Type B pancreatic cell (in vitro differentiated cells): ENCODE measurements around the gene CTNNA3. TPM values are rescaled to one million over a fixed set of nuclear protein-coding genes. Genes with fewer than 3 reads are reported as not detected.

Experiments used
- DNase-seq: peaks from one replicate; pipeline ENCODE4 v3.0.0; 2021; ENCODE audit warnings: mixed read lengths; ENCODE audit not compliant: unreplicated experiment; ENCODE audit errors: extremely low spot score
- H3K27ac Mint-ChIP-seq: 2 replicates; pipeline ENCODE4 v1.8.0; 2021; ENCODE audit warnings: mild to moderate bottlenecking, mixed read lengths
- H3K27me3 Mint-ChIP-seq: 2 replicates; pipeline ENCODE4 v1.8.0; 2021; ENCODE audit warnings: mixed read lengths
- H3K36me3 Mint-ChIP-seq: 2 replicates; pipeline ENCODE4 v1.8.0; 2021; ENCODE audit warnings: mixed read lengths
- H3K4me1 Mint-ChIP-seq: one replicate; pipeline ENCODE4 v1.8.0; 2021; ENCODE audit warnings: mixed read lengths; ENCODE audit not compliant: unreplicated experiment
- H3K4me3 Mint-ChIP-seq: 2 replicates; pipeline ENCODE4 v1.8.0; 2021; ENCODE audit warnings: mild to moderate bottlenecking, mixed read lengths
- H3K9me3 Mint-ChIP-seq: 2 replicates; pipeline ENCODE4 v1.8.0; 2021; ENCODE audit warnings: mixed read lengths
- total RNA-seq: library from RNA; stranded (reverse); gene quantifications from 2 replicates; pipeline ENCODE4 v1.2.1, GENCODE V29; 2021; ENCODE audit warnings: low replicate concordance
- TF ChIP-seq, protein P1 (sequence below): fragments of 200-600 bp; sonication (generic); conservative IDR thresholded peaks from 2 replicates; pipeline ENCODE4 v1.5.0; 2021; ENCODE audit warnings: antibody characterized with exemption, mild to moderate bottlenecking

The CTNNA3 gene
- total RNA-seq, 1 donor from 2014 or later, result 2.6 TPM

DNA sequence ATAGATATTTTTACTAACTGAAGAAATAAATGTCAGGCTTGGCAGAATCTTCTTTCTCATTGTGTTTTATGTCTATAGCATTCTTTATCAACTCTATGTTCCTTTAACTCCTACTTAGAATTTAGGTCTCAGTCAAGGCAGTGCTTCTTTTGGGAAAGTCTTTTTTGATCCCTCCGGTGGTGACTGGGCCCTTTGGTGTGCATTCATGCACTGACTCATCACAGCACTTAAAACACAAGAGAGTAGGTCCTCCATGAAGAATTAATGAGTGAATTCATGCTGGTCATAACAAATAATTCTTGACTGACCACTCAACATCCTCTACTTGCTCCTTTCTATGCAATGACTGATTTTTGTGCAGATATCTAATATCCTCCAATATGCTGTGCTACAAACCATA lies 1229.0 kb downstream of the CTNNA3 start:
- Mint-ChIP-seq H3K36me3 (no peaks in the 10 kb centered on the region), H3K27me3 (no peaks in the 10 kb centered on the region), H3K27ac (no peak overlapping the region), H3K4me3 (no peak overlapping the region), H3K4me1 (no peaks in the 10 kb centered on the region), H3K9me3 (no peaks in the 10 kb centered on the region)
- DNase-seq, result no peak
- TF ChIP-seq, protein P1, sequence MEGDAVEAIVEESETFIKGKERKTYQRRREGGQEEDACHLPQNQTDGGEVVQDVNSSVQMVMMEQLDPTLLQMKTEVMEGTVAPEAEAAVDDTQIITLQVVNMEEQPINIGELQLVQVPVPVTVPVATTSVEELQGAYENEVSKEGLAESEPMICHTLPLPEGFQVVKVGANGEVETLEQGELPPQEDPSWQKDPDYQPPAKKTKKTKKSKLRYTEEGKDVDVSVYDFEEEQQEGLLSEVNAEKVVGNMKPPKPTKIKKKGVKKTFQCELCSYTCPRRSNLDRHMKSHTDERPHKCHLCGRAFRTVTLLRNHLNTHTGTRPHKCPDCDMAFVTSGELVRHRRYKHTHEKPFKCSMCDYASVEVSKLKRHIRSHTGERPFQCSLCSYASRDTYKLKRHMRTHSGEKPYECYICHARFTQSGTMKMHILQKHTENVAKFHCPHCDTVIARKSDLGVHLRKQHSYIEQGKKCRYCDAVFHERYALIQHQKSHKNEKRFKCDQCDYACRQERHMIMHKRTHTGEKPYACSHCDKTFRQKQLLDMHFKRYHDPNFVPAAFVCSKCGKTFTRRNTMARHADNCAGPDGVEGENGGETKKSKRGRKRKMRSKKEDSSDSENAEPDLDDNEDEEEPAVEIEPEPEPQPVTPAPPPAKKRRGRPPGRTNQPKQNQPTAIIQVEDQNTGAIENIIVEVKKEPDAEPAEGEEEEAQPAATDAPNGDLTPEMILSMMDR, result no peak

DNA sequence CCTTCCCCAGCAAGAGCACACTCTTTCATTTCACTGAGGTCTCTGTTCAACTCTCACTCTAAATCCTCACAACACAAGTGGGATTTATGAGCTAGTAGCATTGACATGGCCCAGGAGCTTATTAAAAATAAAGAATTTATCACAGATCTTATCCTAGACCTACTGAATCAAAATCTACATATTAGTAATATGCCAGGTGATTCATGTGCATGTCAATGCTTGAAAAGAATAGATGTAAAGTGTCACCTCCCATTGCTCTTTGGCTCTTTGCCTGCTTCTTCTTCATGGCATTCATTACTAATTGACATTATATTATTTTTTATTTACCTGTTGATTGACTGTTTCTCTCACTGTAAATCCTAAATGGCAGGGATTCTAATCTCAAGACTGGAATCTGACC lies 1229.4 kb downstream of the CTNNA3 start:
- no peak overlapping the region for H3K27ac Mint-ChIP-seq
- H3K27me3 Mint-ChIP-seq, result no peaks in the 10 kb centered on the region
- H3K4me1 Mint-ChIP-seq, result no peaks in the 10 kb centered on the region
- TF ChIP-seq, protein P1, result no peak
- DNase-seq, result no peak
- H3K4me3 Mint-ChIP-seq, result no peak overlapping the region
- no peaks in the 10 kb centered on the region for H3K9me3 Mint-ChIP-seq
- no peaks in the 10 kb centered on the region for H3K36me3 Mint-ChIP-seq

DNA sequence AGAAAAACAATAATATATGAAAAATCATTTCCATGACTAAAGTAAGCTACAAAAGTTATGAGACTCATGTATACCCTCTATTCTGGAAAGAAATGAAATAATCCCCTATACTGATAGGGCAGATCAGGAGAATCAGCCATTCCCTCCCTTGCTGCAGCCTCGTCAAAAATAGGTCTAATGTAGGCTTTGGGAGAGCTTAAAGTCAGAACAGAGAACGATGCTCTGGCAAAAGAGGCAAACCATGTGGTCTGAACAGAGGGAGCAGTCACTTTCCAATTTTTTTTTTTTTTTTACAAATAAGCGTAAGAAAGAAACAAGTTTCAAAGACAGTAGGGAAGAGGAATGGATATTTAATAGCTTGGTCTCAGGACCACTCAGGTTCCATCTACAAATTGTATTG lies 1232.4 kb downstream of the CTNNA3 start:
- Mint-ChIP-seq H3K4me3 (no peak overlapping the region), H3K36me3 (no peaks in the 10 kb centered on the region), H3K4me1 (no peaks in the 10 kb centered on the region), H3K9me3 (no peaks in the 10 kb centered on the region), H3K27me3 (no peaks in the 10 kb centered on the region), H3K27ac (no peak overlapping the region)
- DNase-seq, result no peak
- TF ChIP-seq, protein P1, result no peak

DNA sequence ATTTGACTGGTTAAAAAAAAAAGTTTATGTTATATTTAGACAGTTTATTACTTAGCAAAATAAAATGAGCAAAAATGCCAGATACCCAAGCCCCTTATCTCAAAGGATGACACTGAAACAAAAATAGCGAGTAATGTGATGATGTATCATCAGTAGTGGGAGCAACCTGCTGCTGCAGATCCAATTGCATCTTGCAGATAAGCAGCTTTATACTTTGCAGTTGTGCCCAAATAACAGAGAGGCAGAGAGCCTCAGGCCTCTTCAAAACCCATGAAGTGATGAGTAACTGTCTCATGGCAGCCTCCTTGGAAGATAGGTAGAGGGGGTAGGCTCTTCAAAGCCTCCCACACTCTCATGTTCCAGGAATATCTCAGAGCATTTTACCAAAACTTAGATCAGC lies 1238.4 kb downstream of the CTNNA3 start:
- H3K27ac Mint-ChIP-seq, result no peak overlapping the region
- TF ChIP-seq, protein P1, result no peak
- no peak for DNase-seq
- no peak overlapping the region for H3K4me3 Mint-ChIP-seq
- no peaks in the 10 kb centered on the region for H3K9me3 Mint-ChIP-seq
- H3K4me1 Mint-ChIP-seq, result no peaks in the 10 kb centered on the region
- no peaks in the 10 kb centered on the region for H3K27me3 Mint-ChIP-seq
- H3K36me3 Mint-ChIP-seq, result no peaks in the 10 kb centered on the region

DNA sequence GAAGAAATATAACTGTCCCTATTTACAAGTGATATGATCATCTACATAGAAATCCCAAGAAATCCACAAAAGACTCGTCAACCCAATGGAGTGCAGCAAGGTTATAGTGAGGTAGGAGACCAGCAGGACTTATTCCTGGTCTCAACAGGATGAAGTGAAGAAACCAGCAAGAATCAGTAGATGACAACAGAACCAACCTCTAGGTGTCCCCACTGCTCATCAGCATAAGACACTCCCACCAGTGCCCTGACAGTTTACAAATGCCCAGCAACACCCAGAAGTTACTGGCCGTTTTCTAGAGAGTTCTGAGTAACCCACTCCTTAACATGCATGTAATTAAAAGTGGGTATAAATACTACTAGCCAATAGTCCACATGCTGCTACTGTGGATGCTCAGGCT lies 1240.7 kb downstream of the CTNNA3 start:
- H3K27me3 Mint-ChIP-seq, result no peaks in the 10 kb centered on the region
- DNase-seq, result no peak
- no peaks in the 10 kb centered on the region for H3K4me1 Mint-ChIP-seq

DNA sequence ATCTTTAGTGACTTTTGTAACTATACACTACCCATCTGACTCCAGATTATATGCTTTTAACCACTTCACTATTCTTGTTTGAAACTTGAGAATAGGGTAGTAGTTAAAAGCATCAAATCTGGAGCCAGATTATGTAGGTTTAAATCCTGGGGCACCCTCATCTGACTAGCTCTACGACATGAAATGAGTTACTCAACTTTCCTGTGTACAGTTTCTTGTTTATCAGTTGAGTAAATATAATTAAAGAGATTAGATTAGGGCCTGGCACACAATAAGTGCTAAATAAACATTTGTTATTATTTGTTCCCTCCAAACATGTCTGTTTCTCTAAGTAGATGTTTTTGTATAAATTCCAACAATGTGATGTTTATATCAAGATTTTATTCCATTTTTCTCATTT lies 1255.4 kb downstream of the CTNNA3 start:
- Mint-ChIP-seq H3K9me3 (no peaks in the 10 kb centered on the region), H3K4me3 (no peak overlapping the region), H3K4me1 (no peaks in the 10 kb centered on the region), H3K27ac (no peak overlapping the region), H3K36me3 (no peaks in the 10 kb centered on the region), H3K27me3 (no peaks in the 10 kb centered on the region)
- no peak for DNase-seq
- TF ChIP-seq, protein P1, result no peak

More for the DNA sequence above, 1240.7 kb downstream of the CTNNA3 start:
- TF ChIP-seq, protein P1, result no peak
- H3K4me3 Mint-ChIP-seq, result no peak overlapping the region
- H3K9me3 Mint-ChIP-seq, result no peaks in the 10 kb centered on the region
- no peak overlapping the region for H3K27ac Mint-ChIP-seq
- no peaks in the 10 kb centered on the region for H3K36me3 Mint-ChIP-seq
